Measurements from ENCODE around the gene JAGN1. TPM values are rescaled to one million over a fixed set of nuclear protein-coding genes. Genes with fewer than 3 reads are reported as not detected.
A peak's percentile ranks its signal among the peaks of the same experiment; 100 is the strongest.
"Not testable (repeated sequence)": the region's sequence is repeated elsewhere in the genome, so short reads cannot be mapped to it uniquely, and the experiment has no call there.

JAGN1 gene
- total RNA-seq, 1 donor from 2014 or later = 28.5 TPM

DNA sequence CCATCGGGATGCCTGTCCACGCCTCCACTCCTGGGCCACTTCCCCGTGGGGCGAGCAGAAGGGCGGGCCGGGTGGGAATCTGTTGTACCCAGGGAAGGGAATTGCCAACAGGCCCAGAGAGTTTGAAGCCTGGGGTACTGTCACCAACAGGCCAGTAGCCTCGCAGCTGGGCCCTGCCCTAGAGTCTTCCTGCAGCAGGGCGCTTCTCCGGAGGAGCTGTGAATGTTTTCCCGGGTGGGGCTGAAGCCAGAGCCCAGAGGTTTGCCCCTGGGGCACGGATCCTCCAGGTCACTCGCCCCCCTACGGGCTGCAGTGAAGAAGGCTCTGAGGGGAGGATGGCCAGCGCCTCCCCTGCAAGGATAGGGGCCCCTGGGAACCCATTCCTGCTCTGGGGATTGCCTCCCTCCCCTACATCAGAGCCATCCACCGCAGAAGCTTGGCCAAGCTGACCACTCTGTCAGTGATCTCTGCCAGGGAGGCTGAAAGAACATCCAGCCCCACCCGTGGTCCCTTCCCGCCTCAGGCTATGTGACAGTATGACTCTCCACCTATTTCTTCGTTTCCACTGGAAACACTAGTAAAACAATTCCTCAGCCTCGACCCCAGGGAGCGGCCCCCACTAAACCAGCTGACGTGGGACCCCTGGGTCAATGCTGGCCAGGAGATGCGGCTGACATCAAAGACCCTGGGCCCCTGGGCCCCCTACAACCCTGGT is 27.2 kb upstream of the JAGN1 start:
- Mint-ChIP-seq H3K27me3 (ENCODE audit: unreplicated experiment) (no peaks in the 10 kb centered on the region), H3K9me3 (ENCODE audit: unreplicated experiment) (no peaks in the 10 kb centered on the region), H3K4me1 (ENCODE audit: unreplicated experiment) (peaks cover 23% of the 10 kb centered on the region), H3K27ac (ENCODE audit: unreplicated experiment) (peak overlapping the region; percentile 97), H3K36me3 (ENCODE audit: unreplicated experiment) (no peaks in the 10 kb centered on the region), H3K4me3 (ENCODE audit: unreplicated experiment) (no peak overlapping the region)
- no peak for DNase-seq (ENCODE audit: extremely low spot score, unreplicated experiment)
- TF ChIP-seq, protein P1, sequence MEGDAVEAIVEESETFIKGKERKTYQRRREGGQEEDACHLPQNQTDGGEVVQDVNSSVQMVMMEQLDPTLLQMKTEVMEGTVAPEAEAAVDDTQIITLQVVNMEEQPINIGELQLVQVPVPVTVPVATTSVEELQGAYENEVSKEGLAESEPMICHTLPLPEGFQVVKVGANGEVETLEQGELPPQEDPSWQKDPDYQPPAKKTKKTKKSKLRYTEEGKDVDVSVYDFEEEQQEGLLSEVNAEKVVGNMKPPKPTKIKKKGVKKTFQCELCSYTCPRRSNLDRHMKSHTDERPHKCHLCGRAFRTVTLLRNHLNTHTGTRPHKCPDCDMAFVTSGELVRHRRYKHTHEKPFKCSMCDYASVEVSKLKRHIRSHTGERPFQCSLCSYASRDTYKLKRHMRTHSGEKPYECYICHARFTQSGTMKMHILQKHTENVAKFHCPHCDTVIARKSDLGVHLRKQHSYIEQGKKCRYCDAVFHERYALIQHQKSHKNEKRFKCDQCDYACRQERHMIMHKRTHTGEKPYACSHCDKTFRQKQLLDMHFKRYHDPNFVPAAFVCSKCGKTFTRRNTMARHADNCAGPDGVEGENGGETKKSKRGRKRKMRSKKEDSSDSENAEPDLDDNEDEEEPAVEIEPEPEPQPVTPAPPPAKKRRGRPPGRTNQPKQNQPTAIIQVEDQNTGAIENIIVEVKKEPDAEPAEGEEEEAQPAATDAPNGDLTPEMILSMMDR (IDR thresholded peaks at IDR 0.05) = no peak

DNA sequence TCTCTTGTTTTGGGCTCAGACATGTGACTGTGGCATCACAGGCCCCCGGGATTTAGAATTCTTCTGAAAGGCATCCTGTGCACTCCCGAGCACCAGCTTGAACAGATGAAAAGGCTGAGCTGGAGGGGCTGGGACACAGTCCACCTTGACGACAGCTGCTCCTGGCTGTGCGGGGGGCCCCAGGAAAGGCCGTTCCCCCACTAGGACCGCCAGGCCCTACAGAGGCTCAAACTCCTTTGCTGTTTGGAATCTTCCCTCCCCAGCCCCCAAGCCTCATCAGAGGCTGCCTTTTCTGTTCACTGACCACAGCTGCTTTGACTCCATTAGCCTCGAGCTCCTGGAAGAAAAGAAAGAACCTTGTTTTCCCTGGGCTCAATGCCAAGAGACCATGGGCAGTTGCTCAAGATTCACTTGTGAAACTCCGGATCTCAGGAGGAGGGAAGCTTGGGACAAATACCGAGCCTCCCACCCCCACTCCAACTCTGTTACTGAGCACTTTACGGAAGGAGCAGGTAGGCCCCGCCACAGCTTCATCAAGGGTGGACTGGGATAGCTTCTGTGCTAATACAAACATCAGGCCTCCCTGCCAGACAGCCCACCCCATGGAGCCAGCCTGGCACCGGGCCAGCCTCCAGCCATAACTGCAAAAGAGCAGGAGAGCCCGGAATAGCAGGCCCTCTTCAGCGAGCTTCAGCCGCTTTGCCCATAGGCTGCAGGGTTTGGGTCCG is 26.0 kb upstream of the JAGN1 start:
- no peaks in the 10 kb centered on the region for H3K36me3 Mint-ChIP-seq (ENCODE audit: unreplicated experiment)
- H3K27ac Mint-ChIP-seq (ENCODE audit: unreplicated experiment) = peak overlapping the region; percentile 97
- peak; percentile 89 for DNase-seq (ENCODE audit: extremely low spot score, unreplicated experiment)
- H3K4me3 Mint-ChIP-seq (ENCODE audit: unreplicated experiment) = peak overlapping the region; percentile 35
- no peaks in the 10 kb centered on the region for H3K9me3 Mint-ChIP-seq (ENCODE audit: unreplicated experiment)
- H3K4me1 Mint-ChIP-seq (ENCODE audit: unreplicated experiment) = peaks cover 23% of the 10 kb centered on the region
- H3K27me3 Mint-ChIP-seq (ENCODE audit: unreplicated experiment) = no peaks in the 10 kb centered on the region
- TF ChIP-seq, protein P1 (IDR thresholded peaks at IDR 0.05) = no peak

DNA sequence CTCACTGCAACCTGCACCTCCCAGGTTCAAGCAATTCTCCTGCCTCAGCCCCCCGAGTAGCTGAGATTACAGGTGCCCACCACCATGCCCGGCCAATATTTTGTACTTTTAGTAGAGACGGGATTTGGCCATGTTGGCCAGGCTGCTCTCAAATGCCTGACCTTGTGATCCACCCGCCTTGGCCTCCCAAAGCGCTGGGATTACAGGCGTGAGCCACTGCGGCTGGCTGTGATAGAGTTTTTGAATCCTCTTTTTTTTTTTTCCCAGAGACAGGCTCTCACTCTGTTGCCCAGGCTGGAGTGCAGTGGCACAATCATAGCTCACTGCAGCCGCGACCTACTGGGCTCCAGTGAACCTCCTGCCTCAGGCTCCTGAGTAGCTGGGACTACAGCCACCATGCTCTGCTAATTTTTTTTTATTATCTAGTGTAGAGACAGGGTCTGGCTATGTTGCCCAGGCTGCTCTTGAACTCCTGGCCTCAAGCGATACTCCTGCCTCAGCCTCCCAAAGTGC is 25.2 kb upstream of the JAGN1 start:
- H3K9me3 Mint-ChIP-seq (ENCODE audit: unreplicated experiment); DNase-seq (ENCODE audit: extremely low spot score, unreplicated experiment); H3K27me3 Mint-ChIP-seq (ENCODE audit: unreplicated experiment); H3K36me3 Mint-ChIP-seq (ENCODE audit: unreplicated experiment); H3K4me3 Mint-ChIP-seq (ENCODE audit: unreplicated experiment): not testable (repeated sequence)
- peaks cover 23% of the 10 kb centered on the region for H3K4me1 Mint-ChIP-seq (ENCODE audit: unreplicated experiment)
- H3K27ac Mint-ChIP-seq (ENCODE audit: unreplicated experiment) = peak overlapping the region; percentile 97

DNA sequence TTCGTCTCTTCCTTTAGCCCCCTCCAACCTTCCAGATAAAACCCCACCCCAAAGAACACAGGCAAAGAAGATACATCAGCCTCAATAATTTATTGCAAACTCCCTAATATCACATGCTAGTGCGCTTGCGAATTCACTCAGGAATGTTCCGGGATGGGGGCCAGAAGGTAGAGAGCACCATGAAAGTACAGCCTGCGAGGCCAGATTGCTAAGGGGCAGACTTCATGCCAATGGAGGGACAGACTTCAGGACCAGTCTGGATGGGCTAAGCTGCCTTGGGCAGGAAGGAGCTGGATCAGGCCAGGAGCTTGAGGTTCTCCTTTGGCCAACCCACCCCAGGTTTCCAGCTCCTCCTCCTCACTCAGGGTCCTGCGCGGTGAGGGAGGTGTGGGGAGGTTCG is 23.8 kb upstream of the JAGN1 start:
- H3K27me3 Mint-ChIP-seq (ENCODE audit: unreplicated experiment) = no peaks in the 10 kb centered on the region
- H3K9me3 Mint-ChIP-seq (ENCODE audit: unreplicated experiment) = no peaks in the 10 kb centered on the region
- H3K4me3 Mint-ChIP-seq (ENCODE audit: unreplicated experiment) = no peak overlapping the region
- H3K27ac Mint-ChIP-seq (ENCODE audit: unreplicated experiment) = no peak overlapping the region
- TF ChIP-seq, protein P1 (IDR thresholded peaks at IDR 0.05) = no peak
- no peak for DNase-seq (ENCODE audit: extremely low spot score, unreplicated experiment)
- H3K4me1 Mint-ChIP-seq (ENCODE audit: unreplicated experiment) = peaks cover 27% of the 10 kb centered on the region
- no peaks in the 10 kb centered on the region for H3K36me3 Mint-ChIP-seq (ENCODE audit: unreplicated experiment)

DNA sequence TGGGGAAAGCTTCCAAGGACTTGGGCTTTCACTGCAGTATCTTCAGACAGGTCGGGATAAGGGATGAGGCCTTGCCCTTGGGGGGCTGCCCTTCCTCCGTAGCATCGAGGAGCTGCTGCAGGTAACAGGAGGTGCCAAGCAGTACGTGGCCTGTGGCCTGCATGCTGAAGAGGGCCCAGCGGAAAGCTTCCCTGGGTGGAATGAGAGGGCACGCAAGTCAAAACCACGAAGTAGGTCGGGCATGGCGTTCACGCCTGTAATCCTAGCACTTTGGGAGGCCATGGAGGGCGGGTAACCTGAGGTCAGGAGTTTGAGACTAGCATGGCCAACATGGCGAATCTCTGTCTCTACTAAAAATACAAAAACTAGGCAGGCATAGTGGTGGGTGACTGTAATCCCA is 23.3 kb upstream of the JAGN1 start:
- Mint-ChIP-seq H3K27ac (ENCODE audit: unreplicated experiment) (no peak overlapping the region), H3K36me3 (ENCODE audit: unreplicated experiment) (no peaks in the 10 kb centered on the region), H3K4me1 (ENCODE audit: unreplicated experiment) (peaks cover 30% of the 10 kb centered on the region), H3K27me3 (ENCODE audit: unreplicated experiment) (no peaks in the 10 kb centered on the region), H3K9me3 (ENCODE audit: unreplicated experiment) (no peaks in the 10 kb centered on the region), H3K4me3 (ENCODE audit: unreplicated experiment) (no peak overlapping the region)
- no peak for DNase-seq (ENCODE audit: extremely low spot score, unreplicated experiment)
- TF ChIP-seq, protein P1 (IDR thresholded peaks at IDR 0.05) = no peak
